Retinal pigment epithelial cell (primary cell): ENCODE measurements around the gene TMEM139.
"Not testable (repeated sequence)": the region's sequence is repeated elsewhere in the genome, so short reads cannot be mapped to it uniquely, and the experiment has no call there.

Experiments
- DNase-seq: peaks from one replicate; pipeline ENCODE4 v3.0.0-alpha.2; 2010; ENCODE audit warnings: low read depth
- H3K4me3 ChIP-seq: 2 replicates; pipeline ENCODE4 v1.5.1; 2011; ENCODE audit warnings: mild to moderate bottlenecking, low read length, control low read depth, moderate library complexity
- TF ChIP-seq, protein P1 (sequence below): conservative IDR thresholded peaks from 2 replicates; pipeline ENCODE4 v1.5.1; 2011; ENCODE audit warnings: low read depth, low read length, control low read depth, inconsistent platforms

The TMEM139 gene

DNA sequence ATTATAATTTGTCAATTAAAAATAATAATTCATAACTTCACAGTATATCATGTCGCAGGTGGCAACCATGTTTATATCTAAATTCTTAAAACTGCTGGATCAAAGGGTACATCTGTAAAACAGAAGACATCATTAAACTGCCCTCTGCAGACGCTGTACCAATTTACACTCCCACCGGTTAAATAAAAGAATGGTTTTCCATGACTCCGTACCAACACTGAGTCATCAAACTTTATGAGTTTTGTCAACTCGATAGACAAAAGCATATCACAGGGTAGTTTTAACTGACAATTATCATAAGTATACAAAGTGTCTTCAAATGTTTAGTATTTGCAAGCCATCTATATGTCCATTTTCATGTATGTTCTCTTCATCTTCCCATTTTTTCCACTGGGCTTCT is 27.3 kb upstream of the TMEM139 start:
- TF ChIP-seq, protein P1, sequence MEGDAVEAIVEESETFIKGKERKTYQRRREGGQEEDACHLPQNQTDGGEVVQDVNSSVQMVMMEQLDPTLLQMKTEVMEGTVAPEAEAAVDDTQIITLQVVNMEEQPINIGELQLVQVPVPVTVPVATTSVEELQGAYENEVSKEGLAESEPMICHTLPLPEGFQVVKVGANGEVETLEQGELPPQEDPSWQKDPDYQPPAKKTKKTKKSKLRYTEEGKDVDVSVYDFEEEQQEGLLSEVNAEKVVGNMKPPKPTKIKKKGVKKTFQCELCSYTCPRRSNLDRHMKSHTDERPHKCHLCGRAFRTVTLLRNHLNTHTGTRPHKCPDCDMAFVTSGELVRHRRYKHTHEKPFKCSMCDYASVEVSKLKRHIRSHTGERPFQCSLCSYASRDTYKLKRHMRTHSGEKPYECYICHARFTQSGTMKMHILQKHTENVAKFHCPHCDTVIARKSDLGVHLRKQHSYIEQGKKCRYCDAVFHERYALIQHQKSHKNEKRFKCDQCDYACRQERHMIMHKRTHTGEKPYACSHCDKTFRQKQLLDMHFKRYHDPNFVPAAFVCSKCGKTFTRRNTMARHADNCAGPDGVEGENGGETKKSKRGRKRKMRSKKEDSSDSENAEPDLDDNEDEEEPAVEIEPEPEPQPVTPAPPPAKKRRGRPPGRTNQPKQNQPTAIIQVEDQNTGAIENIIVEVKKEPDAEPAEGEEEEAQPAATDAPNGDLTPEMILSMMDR: no peak
- no peak for DNase-seq
- H3K4me3 ChIP-seq: no peak overlapping the region

DNA sequence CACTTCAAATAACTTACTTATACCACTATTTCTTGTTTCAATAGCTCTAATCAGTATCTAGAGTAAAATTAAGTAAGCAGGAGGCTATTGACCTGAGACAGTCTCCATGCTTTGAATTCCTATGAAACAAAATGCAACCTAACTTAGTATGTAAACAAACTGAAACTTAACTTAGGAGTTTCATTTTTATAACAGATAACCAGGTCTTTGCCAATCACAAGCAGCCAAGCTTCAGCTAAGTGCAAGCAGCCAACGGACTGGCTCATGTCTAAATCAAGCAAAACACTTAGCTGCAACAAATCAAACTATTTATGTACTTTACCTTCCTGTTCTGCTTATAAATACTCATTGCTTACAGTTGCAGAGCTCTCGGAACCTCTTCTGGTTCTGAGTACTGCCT is 25.9 kb upstream of the TMEM139 start:
- DNase-seq: no peak
- H3K4me3 ChIP-seq: no peak overlapping the region
- TF ChIP-seq, protein P1: no peak

DNA sequence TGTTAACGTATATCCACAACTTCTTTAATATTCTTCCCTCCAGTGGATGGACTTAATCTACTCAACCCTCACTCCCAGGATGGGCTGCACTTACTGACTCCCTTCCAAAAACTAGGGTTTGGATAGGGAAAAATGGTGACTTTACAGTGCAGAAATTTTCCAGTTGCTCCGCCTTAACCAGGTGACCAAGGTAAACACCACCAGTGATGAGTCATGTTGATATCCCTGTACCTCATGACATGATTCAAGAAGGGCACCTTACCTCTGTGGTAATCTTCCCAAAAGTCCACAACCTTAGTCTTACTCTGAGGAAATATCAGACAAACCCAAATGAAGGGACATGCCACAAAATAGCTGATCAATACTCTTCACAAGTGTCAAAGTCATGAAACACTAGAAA is 25.0 kb upstream of the TMEM139 start:
- no peak overlapping the region for H3K4me3 ChIP-seq
- no peak for DNase-seq
- TF ChIP-seq, protein P1: no peak

GRCh38 chr7:143261901-143262300 is 22.9 kb upstream of the TMEM139 start:
- DNase-seq: no peak
- no peak overlapping the region for H3K4me3 ChIP-seq
- TF ChIP-seq, protein P1: no peak

DNA sequence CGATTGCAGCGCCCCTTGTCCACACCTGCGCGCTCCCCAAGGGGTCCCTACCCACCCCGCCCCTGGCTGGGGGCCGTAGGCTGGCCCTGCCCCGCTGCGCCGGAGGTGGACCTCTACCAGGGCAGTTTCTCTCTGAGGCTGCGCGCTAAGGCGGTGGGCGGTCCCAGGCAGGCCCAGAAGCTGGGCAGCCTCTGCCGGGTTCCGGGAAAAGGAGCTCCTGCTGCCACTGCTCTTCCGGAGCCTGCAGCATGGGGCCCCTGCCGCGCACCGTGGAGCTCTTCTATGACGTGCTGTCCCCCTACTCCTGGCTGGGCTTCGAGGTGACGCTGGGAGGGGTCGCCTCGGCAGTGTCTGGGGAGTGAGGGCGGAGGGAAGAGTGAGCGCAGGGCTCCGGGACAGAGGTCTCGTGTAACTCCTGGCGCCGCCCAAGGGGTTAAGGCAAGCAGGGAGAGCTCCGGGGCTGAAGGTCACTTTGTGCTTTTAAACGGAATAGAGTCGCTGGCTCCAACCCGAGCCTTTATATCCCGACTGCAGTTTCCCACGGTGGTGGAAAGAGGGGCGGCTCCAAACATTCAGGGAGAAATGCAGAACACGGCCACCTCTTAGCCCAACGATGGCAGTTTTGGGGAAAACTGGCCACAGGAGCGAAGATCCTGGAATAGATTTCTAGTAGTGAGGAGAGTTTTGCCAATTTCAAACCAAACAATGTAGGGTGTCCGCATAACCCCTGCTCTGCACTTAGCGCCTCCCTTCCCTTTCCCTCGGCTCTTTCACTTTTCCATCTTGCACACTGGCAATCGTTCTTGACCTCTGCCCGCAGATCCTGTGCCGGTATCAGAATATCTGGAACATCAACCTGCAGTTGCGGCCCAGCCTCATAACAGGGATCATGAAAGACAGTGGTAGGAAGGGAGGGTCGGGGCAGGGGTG is 21.2 kb upstream of the TMEM139 start, which contains the start of gene GSTK1:
Gene GSTK1 (plus strand): TSS at position 176 of the 930 bp plus-strand sequence. CDS start 73 bp downstream, at position 249.
- DNase-seq: no peak
- peak within 1 kb of the TSS; percentile 88 for H3K4me3 ChIP-seq
- TF ChIP-seq, protein P1: no peak

DNA sequence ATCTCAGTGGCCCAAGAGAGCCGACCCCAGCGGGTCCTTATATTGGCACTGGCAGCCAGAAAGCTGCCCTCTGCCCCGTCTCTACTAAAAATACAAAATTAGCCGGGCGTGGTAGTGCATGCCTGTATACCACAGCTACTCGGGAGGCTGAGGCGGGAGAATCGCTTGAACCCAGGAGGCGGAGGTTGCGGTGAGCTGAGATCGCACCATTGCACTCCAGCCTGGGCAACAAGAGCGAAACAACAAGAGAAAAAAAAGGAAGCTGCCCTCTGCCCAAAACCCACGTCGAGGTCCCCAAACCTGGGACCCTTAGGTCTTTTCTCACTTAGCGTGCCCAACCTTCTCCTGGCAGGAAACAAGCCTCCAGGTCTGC is 20.6 kb upstream of the TMEM139 start:
- peak overlapping the region; percentile 88 for H3K4me3 ChIP-seq
- DNase-seq: not testable (repeated sequence)

GRCh38 chr7:143265017-143265693 is 19.6 kb upstream of the TMEM139 start:
- no peak overlapping the region for H3K4me3 ChIP-seq
- TF ChIP-seq, protein P1: no peak

More at GRCh38 chr7:143265017-143265693, 19.6 kb upstream of the TMEM139 start:
- DNase-seq: no peak
